ENCODE results near the gene MYG1.

MYG1 gene

DNA sequence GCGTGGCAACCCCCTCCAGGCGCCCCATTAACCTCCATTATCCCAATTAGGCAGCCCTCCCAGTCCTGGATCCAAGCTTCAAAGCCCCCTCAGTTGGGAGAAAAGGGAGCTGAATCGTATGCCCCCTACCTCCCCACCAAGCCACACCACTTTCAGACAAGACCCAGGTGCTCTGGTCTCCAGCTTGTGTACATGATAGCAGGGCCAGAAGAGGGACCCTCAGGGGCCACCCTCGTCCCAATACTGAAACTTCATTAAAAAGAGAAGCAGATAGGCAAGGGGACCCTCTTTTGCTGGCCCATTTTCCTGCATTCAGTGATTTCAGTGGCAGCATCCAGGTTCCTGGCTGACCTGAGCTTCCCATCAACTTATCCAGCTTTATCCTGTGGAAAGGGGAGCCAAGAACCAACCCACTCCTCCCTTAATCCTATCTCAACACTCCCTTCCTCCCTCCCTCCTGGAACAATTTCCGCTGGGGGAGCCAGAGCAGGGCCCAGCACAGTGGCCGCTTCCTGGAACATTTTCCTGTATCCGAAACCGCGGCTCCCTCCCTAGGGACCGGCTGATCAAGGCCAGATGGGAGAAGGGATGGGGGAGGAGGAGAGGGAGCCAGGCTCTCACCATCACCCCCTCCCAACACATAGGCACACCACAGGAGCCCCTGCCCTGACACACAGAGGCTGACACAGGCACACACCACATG is 46.1 kb downstream of the MYG1 start:
- ChIA-PET POLR2A (interaction anchor here (0.6 to 1.7 kb wide), 13 partner anchors 11 to 295 kb away, joined by 3 to 9 read pairs (median 5); partner anchors contain the start of genes AAAS, MYG1, PFDN5 and TARBP2), CTCF (interaction anchor here (0.6 to 16.2 kb wide), 35 partner anchors 8 to 280 kb away, joined by 3 to 593 read pairs (median 7); partner anchors contain the start of genes AAAS, AMHR2, CSAD and ITGB7)
- H3K4me3 ChIP-seq (ENCODE audit: low read depth, low read length): peak overlapping the region; percentile 70
- TF ChIP-seq CTCF (IDR thresholded peaks at IDR 0.05; ENCODE audit: insufficient read depth, low read length, missing control alignments): no peak
- DNase-seq (ENCODE audit: low read depth, low spot score): no peak

GRCh38 chr12:53346491-53346890 is 47.0 kb downstream of the MYG1 start:
- CTCF ChIA-PET: interaction anchor here (2.0 to 16.2 kb wide), 7 partner anchors 20 to 280 kb away, joined by 7 to 593 read pairs (median 19); partner anchors contain the start of genes AAAS, AMHR2 and NPFF
- no peak overlapping the region for H3K4me3 ChIP-seq (ENCODE audit: low read depth, low read length)
- no peak for TF ChIP-seq CTCF (IDR thresholded peaks at IDR 0.05; ENCODE audit: insufficient read depth, low read length, missing control alignments)
- DNase-seq (ENCODE audit: low read depth, low spot score): no peak
- POLR2A ChIA-PET: no interaction called here

DNA sequence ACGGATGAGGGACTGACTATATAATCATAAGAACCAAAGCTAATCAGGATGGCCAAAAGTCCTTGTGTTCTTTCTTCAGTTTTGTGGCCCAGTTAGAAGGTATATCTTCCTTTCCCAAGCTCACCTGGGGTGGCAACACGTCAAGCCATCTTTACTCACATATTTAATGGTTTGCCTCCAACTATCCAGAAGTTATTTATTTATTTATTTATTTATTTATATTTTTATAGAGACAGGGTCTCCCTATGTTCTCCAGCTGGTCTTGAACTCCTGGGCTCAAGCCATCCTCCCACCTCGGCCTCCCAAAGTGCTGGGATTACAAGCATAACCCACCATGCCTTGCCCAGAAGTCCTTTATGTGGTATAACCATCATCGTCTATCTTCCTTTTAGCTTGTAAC is 48.4 kb downstream of the MYG1 start:
- CTCF ChIA-PET: interaction anchor here (0.6 to 16.2 kb wide), 13 partner anchors 9 to 187 kb away, joined by 3 to 593 read pairs (median 6); partner anchors contain the start of genes AAAS, AMHR2, NPFF and PRR13
- POLR2A ChIA-PET: no interaction called here
- TF ChIP-seq CTCF (IDR thresholded peaks at IDR 0.05; ENCODE audit: insufficient read depth, low read length, missing control alignments): no peak
- no peak overlapping the region for H3K4me3 ChIP-seq (ENCODE audit: low read depth, low read length)
- no peak for DNase-seq (ENCODE audit: low read depth, low spot score)

DNA sequence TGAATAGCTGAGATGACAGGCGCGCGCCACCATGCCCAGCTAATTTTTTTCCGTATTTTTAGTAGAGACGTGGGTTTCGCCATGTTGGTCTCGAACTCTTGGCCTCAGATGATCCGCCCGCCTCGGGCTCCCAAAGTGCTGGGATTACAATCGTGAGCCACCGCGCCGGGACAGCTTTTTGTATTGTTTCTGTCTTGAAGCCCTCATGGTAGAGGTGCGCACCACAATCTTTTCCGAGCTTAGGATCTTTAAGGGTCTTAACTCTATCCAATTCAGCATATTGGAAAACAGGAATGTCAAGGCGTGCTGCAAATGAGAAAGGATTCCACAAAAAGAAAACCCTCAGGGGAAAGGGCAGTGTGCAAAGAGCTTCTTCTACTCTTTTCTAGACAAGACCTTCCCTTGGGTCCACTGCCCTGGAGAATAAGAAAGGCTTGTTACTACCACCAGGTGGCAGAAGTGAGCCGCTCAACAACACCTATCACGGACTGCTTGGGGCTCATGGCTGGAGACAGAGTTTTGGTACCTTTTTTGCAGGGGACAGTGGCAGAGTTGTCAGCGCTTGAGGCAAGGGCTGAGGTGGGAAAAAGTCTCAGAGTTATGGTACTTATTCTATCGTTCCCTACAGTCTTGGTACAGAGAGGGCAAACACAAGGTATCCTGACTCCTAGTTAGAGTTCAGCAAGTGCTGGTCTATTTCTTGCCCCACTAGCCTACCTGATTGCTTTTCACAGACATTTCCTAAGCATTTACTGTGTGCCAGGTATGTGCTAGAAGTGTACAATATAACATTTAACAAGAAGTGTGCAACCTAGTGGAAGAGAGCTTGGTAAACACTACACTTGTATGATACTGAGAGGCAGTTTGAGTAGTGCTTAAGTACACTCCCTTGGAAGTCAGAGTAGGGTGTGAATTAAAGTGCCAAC is 53.1 kb downstream of the MYG1 start:
- no peak overlapping the region for H3K4me3 ChIP-seq (ENCODE audit: low read depth, low read length)
- ChIA-PET CTCF (interaction anchor here (0.6 to 16.2 kb wide), 55 partner anchors 8 to 287 kb away, joined by 3 to 593 read pairs (median 6); partner anchors contain the start of genes AAAS, AMHR2, MAP3K12 and NPFF), POLR2A (interaction anchor here (0.6 to 0.8 kb wide), 2 partner anchors 76 to 148 kb away, joined by 3 to 4 read pairs; partner anchors contain the start of gene TARBP2)
- peak; percentile 29 for DNase-seq (ENCODE audit: low read depth, low spot score)
- TF ChIP-seq CTCF (IDR thresholded peaks at IDR 0.05; ENCODE audit: insufficient read depth, low read length, missing control alignments): peak; percentile 84

- no peak for TF ChIP-seq CTCF (IDR thresholded peaks at IDR 0.05; ENCODE audit: insufficient read depth, low read length, missing control alignments)
- POLR2A ChIA-PET: no interaction called here
- CTCF ChIA-PET: interaction anchor here (0.7 to 16.2 kb wide), 30 partner anchors 8 to 166 kb away, joined by 3 to 593 read pairs (median 12); partner anchors contain the start of genes AAAS, AMHR2, MAP3K12 and NPFF
- no peak overlapping the region for H3K4me3 ChIP-seq (ENCODE audit: low read depth, low read length)
- DNase-seq (ENCODE audit: low read depth, low spot score): no peak
Observed at GRCh38 chr12:53353257-53353655, 53.8 kb downstream of the MYG1 start.

Measured in AG04449 (cell line).